Measurements from ENCODE around the gene ACOX3. TPM values are rescaled to one million over a fixed set of nuclear protein-coding genes. Genes with fewer than 3 reads are reported as not detected.
A peak's percentile ranks its signal among the peaks of the same experiment; 100 is the strongest.
"Not testable (repeated sequence)": the region's sequence is repeated elsewhere in the genome, so short reads cannot be mapped to it uniquely, and the experiment has no call there.

The ACOX3 gene
- 20.8 TPM for polyA plus RNA-seq (2013, experiment 1 of 2; ENCODE audit: insufficient read length)
- polyA plus RNA-seq (2013, experiment 2 of 2; ENCODE audit: insufficient read length): 19.8 TPM

DNA sequence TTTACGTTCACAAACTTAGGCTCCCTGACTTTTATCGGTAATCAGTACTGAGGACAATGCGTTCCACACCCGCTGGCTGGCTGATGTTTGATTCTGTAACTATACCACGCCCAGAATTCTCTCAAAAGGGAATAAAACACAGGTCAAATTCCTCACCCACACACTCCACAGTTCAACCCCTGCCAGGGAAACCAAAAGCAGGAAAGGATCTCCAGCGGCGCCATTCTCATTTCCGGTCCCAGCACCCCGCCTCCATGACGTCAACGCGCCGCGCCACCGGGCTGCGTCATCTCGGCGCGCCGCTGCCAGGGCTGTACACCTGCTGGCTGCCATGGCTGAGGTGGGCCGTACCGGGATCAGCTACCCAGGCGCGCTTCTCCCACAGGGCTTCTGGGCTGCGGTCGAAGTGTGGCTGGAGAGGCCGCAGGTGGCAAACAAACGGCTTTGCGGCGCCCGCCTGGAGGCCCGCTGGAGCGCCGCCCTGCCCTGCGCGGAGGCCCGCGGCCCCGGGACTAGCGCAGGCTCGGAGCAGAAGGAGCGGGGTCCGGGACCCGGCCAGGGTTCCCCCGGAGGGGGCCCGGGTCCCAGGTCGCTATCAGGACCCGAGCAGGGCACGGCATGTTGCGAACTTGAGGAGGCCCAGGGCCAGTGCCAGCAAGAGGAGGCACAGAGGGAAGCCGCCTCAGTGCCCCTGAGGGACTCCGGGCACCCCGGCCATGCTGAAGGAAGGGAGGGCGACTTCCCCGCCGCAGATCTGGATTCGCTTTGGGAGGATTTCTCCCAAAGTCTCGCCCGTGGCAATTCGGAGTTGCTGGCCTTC lies at the start of gene ACOX3, which contains the start of gene TRMT44:
TSS of gene ACOX3 (minus strand) at position 232 of the 820 bp plus-strand sequence. CDS start 24,202 bp downstream, outside the sequence.
TSS of gene TRMT44 (plus strand) at position 286 of the 820 bp plus-strand sequence. CDS start at position 332, 46 bp downstream.
- peak; percentile 89 for DNase-seq

DNA sequence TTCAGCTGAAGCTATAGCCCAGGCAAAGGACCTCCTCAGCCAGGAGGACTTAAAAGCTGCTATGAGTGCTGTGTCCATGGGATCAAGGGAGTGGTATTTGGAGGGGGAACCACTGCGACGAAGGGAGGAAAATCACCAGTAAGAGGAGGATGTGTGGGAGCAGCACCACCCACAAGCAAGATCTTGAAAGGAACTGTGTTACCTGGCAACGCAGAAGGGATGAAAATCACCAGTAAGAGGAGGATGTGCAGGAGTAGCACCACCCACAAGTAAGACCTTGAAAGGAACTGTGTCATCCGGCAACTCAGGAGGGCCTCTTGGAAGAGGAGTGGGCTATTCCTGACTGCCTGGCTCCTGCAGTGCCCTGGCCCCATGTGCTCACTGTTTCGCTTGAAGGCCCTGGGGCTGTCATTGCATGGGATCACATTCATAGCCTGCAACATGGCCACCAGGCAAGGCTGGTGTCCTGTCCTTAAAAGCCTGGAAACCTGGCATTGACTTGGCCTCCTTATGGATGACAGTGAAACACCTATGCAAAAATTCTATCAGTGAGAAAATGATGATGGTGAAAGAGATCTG lies 48.4 kb upstream of the ACOX3 start:
- no peak for DNase-seq

DNA sequence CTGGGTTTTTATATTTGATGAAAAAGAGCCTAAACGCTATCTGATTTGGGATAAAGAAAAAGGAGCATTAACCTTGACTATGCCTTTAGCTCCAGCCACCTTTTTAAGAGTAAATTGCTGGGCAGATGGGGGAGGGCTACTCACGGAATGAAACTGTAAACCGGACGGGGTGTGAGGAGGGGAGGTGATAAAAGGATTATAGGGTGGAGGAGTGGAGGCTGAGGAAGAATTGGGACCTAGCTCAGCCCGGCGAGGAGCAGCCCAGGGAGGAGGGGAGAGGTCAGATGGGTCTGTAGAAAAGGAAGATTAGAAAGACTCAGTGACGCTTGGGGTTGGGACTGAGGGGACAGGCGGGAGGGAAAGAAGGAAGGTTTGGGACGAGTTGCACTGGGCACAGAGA lies 46.1 kb upstream of the ACOX3 start:
- not testable (repeated sequence) for DNase-seq

DNA sequence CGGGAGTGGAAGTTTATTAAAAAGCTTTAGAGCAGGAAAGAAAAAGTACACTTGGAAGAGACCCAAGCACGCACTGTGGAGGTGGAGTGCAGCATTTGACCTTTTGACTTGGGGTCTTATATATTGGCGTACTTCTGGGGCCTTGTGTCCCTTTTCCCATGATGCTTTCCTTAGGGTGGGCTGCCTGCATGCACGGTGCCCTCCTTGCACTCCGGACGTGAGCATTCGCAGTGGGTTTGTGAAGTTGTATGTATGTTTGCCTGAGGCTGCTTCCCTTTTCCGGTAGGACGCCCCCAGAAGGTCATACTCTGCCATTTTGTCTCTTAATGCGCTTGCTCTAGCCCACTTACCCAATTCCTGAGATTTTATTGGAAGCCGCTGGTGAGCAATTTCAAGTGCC lies 39.7 kb upstream of the ACOX3 start:
- DNase-seq: no peak

DNA sequence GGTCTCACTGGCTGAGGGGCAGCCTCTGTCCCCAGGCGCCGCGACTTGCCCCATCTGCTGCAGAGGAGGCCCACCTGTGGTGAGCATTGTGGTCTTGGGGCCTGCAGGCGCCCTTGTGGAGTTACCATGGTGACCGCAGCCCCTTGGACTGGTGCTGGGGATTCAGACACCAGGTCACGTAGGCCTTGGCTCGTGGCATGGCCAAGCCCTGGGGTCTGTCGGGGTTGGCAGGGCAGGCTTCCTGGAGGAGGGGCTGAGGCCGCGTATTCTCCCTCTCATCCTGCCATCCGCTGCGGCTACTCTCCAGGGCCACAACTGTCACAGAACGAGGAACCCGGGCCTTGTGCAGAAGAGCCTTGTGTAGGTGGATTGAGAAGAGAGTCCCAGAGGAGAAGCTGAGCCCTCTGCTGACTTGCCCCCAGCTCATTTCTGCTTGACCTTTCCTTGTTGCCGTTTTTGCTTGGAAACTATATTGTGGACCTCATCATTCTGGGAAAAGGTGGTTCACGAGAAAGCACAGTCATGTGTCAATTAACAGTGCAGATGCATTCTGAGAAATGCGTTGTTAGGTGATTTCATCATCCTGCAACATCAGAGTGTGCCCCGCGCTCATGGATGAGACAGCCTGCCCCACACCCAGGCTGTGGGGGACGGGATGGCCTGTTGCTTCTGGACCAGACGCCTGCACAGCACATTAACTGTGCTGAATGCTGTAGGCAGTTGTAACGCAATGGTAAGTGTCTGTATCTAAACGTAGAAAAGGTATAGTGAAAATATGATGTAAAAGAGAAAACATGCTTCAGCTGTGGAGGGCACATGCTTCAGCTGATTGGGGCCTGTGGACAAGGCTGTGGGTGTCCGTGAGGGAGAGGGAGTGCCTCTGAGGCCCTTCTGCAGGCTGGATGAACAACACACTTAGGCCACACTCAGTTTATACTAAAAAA lies 38.5 kb upstream of the ACOX3 start:
- DNase-seq: peak; percentile 57

DNA sequence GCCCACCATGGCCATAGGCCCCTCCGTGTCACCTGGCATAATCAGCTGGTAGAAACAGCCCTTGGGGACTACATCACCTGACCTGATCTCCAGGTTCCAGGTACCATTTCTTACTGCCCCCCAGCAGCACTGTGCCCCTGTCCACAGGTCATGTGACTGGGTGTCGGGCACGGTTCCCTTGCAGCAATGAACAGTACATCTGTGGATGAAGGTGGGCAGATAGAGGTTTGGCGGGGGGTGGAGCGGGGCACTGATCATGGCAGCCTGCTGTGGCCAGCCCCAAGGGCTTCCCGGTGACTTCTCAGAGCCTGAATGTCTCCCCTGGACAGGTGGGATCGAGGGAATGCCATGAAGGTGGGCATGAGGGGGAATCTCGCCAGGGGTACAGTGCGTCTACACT lies 37.8 kb upstream of the ACOX3 start:
- no peak for DNase-seq

DNA sequence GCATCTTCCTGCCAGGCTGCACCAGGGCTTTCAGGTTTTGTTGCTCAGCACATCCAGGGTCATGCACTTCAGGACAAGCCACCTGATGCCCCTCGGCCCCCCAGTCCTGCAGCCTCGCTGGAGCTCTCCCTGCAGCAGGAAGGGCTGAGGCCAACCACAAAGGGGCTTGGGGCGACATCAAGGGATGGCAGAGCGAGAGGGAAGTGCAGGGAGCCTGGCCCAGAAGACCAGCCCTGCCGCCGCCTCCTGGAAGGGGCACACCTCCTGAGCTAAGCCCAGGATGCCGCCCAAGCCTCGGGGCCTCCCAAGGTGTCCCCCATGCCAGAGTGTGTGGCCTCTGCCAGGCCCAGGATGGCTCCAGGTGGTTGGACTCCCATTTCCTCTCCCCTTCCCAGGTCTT lies 37.2 kb upstream of the ACOX3 start:
- DNase-seq: no peak

DNA sequence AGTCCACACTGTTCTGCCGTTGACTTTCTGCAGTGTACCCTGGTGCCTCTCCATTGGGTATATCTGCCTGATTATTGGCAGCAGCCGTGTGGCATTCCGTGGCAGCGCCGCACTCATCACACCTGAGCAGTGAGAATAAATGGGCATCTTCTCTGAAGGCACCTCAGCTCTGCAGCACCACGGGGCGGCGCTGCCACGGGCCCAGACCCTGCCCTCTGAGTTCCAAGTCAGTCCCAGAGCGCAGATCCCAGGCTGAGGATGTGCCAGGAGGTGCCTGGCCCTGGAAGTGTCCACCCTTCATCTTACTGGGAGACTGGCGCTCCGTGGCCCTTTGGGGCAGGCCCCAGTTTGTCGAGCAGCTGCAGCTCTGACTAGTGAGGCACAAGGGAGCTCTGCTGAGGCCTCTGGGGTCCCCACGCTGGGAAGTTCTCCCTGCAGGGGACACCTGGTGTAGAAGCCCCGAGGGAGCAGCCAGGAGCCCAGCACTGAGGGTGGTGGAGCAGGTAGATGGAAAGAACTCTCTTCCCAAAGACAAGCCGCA lies 36.6 kb upstream of the ACOX3 start:
- no peak for DNase-seq

DNA sequence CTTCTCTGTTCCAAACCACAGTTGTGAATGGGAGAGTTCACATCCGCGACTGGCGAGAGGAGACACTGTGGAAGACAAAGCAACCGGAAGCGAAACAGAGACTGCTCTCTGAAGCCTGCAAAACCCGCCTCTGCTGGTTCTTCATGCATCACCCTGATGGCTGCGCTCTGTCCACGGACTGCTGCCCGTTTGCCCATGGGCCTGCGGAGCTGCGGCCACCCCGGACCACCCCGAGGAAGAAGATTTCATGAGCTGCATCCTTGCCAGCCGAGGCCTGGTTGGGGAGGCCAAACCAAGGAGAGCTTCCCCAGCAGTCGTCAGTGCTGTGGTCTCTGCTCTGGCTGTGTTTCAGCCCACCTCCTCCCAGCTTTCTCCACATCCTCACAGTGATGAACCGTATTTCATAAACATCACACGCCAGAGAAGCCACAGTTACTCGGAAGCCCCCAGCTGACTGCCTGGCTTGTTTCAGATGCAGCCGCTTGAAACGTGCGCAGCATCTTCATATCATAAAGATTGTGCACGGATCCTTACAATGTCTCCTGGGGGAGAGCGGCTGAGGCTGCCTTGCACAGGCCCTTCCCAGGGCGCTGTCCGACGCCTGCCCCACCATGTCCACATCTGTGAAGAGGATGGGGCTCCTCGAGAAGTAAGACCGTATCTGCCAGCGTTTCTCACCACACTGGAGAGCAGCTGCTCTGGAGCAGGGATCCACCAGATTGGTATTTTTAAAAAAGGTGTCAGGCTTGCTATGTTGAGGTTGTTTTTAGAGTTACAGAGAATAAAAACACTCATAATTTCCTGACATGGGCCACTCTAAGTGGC lies 35.4 kb upstream of the ACOX3 start:
- no peak for DNase-seq

DNA sequence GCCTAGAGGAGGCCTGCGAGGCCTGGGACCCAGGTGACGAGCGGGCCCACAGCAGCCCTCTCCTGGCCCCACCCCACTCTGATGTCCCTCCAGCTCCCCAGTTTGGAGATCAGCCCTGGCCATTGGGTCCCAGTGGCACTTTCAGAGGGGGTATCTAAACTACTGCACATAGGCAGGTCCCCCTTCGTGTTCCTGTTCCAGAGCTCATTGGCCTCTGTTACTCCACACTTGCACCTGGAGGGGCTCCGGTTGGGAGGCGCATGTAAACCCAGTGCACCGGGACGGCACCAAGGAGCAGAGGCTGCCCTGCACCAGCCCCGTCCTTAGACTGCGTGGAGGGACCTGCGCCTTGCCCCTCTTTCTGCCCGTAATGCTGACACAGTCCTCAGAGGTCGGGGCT lies 34.3 kb upstream of the ACOX3 start:
- DNase-seq: no peak

DNA sequence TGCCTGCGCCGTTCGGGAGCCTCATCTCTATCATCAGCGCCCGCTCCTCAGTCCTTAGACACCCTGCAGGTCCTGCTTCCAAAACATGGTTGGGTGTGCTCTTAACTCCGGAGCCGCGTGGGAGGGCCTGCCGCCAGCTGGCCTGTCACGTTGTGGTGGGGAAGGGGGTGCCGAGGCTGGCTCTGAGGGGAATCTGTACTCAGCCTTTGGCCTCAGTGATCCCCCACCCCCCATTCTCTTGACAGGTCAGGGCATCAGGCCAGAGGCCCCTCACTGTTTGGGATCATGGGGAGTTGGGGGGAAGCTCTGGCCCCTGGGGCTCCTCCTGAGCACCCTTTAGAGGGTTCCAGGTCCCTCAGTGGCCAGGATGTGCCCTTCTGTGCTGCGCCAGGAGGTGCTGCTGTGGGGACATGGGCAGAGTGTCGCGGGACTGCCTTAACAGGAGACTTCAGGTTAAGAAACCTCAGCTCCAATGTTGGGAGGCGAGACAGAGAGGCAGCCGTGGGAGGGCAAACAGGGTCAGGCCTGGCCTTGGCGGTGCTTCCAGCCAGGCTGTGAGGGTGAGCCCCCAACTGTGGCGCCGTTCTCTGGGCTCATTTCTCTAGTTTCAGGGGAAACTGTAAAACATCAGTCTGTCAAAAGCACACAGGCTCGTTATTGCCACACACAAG lies 33.5 kb upstream of the ACOX3 start:
- no peak for DNase-seq

DNA sequence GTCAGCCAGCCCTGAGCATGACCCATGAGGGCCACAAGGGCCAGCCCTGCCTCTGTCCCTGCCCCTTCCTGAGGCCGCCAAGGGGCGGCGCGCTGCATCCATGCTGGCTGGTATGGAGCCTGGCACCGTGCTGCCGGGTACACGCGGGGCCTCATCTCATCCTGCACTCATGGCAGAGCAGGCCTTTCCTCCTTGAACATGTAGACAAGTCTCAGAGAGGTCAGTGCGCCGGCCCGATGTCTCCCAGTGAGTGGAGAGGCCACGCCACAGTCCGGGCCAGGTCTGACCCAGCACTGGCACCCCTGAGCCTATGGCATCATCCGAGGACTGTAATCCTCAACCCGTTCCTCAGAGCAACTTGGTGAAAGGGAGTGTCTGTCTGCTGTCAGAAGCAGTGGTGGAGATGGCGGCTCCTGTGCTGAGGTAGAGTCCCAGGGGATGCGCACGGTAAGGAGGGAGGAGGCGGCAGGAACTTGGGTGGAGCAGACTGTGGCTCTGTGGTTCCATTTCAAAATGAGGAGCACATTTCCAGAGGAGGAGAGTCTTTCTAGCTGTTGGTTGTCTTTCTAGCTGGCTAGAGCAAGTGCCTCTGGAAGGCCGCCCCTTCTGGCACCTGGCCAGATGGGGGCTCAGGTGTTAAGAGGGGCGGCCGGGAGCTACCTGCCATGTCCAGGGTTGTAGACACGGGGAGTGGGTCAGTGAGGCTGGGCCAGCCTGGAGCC lies 32.8 kb upstream of the ACOX3 start:
- DNase-seq: no peak

DNA sequence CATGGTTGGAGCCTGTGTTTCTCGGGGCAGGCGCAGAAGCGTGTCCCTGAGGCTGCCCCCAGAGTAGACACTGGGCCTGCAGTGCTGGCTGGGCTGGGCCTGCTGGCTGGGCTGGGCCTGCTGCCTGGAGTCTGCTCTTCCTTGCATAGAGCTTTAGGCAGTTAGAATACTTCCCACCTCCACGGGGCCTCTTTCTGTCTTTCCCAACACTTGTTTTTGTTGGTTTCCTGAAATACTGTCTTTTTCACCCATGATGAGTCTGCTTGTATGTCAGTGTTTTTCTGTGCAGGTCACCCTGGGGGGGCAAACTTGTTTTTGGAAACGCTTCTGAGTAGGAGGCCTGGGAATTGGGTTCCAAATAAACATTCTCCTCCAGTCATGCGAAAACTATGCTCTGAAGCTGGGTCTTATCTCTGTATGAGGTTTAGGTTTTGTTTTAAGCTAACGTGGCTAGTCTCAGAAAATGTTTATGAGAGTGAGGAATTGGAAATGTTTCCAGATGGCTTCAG lies 32.2 kb upstream of the ACOX3 start:
- peak; percentile 85 for DNase-seq

DNA sequence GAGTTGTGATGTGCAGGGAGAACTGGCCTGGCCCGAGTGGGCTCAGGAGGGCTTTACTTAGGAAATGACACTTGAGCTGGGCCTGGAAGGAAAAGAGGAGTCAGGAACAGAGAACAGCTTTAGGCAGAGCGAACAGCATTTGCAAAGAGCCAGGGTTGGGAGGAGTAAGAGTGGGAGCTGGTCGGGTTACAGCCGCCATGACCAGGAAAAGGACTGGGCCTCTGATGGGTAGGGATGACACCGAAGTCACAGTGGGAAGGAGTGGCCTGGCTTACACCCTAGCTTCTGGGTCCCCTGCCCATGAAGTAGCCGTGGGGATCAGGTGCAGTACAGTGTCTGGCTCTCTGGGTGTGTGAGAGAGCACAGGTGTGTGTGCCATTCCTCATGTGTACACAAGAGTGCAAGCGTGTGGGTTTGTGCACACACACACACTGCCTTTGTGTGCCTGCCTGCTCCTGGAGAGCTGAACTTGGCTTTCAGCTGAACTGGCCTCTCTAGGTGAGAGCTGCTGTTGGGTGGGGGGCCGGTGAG lies 31.7 kb upstream of the ACOX3 start:
- no peak for DNase-seq

DNA sequence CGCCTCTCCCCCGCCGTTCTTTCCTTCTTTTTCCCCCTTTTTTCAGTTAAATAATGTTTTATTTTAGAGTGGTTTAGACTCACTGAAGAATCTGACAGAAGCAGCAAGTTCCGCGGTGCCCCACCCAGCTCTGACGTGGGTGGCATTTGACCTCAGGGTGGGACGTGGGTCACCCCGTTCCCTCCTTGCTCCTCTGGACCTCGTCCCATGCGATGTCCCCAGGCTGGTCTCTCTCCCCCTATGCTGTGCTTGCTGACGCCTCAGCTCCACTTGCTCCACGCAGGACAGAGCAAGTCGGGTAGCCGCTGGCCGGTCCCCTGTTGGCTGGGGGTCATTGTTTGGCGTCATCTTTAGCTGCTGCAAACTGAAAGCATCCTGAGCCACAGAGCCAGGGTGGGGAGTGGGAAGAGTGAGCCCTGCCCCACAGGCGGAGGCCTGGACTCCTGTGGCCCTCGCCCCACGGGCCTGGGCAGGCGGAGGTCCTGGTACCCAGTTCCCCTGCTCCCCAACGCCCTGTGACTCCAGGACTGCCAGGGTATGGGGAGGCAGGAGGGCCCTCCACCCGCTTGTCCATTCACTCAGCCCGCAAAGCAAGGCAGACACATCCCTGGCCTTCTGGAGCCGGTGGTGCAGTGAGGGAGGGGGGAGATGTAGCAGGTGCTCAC lies 30.8 kb upstream of the ACOX3 start:
- no peak for DNase-seq

DNA sequence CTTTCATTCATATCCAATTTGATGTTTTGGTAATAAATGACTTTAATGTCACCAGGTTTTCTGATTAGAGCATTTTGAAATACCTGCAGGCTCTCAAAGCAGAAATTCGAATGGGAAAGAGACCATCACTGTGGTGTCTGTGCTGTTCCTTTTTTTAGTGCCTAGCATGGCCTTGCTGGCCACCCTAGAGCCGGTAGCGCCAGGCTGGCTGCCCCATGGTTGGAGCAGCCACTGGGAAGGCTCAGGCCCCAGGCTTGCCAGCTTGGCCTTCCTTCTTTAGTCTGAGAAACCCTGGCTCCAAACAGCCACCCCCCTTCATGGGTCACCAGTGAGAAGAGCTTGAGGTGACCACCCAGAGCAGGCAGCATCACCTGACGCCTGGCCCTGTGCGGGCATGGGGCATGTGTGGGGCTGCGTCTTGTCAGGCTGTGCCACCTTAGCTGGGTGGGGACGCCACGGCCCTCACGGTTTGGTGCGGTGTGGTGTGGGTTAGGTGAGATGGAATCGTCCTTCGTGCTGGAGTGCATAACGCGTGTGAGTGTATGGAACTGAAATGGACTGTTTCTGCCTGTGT lies 30.0 kb upstream of the ACOX3 start:
- DNase-seq: no peak

DNA sequence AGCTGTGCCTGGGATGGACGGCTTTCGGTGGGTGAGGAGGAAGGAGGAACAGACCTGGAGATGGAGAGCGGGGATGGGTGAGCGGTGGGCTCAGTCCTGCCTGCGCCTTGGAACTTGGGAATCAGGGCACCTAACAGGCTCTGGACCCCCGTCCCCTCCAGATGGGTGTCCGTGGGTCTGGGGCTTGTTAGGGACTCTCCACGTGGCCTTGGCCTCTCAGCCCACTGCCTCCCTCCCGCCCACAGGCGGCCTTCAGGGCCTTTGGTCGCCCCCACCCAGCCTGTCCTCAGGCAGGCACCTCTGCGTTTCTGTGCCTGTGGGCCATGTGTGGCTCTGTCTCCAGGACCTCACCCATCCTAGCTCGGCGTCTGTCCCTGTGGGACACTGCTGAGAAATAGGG lies 29.0 kb upstream of the ACOX3 start:
- DNase-seq: no peak

DNA sequence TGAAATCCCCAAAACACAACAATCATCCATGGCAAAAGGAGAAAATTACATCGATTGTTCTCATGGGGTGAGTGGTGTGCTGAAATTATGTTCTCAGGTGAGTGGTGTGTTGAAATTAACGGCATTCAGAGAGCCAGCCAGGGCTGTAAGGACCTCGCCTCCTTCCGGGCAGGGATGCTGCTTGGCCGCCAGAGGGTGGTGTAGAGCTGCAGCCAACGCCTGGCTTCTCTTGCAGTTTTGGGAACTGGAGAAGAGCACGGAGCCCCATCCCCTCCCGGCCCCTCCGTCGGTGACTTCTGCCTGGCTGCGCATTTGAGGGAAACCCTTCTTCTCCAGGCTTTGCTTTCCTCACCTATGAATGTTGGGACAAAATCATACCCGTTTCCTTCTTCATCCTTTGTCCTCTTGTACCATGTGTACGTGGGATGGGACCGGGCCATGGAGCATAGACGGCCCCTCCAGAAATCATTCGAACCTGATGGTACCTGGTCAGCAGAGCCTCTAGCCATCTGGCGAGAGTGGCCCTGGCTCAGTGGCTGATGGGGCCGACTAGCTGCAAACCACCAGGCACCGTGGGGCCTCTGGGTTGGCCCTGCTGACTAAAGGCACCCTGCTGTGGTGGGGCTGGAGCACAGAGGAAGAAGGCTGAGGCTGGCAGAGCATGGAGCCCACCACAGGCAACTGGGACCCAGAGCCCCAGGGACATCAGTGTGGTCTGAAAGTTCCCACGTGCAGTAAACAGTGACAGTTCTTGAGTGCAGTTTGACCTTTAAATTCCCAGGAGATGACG lies 28.4 kb upstream of the ACOX3 start:
- peak; percentile 44 for DNase-seq
